ENCODE measurements around the gene ATP11A.
"Not testable (repeated sequence)": the region's sequence is repeated elsewhere in the genome, so short reads cannot be mapped to it uniquely, and the experiment has no call there.

Gene ATP11A

GRCh38 chr13:112822851-112823250 is 133.0 kb downstream of the ATP11A start:
- DNase-seq, result no peak

- DNase-seq, result no peak
Observed at GRCh38 chr13:112824429-112824828, 134.6 kb downstream of the ATP11A start.

GRCh38 chr13:112825071-112825470 is 135.2 kb downstream of the ATP11A start:
- DNase-seq, result no peak

GRCh38 chr13:112825875-112826274 is 136.0 kb downstream of the ATP11A start:
- no peak for DNase-seq

GRCh38 chr13:112826565-112826964 is 136.7 kb downstream of the ATP11A start:
- DNase-seq, result no peak

GRCh38 chr13:112828082-112828699 is 138.4 kb downstream of the ATP11A start:
- DNase-seq, result no peak

- DNase-seq, result no peak
Observed at GRCh38 chr13:112828756-112829155, 138.9 kb downstream of the ATP11A start.

GRCh38 chr13:112831196-112831595 is 141.4 kb downstream of the ATP11A start:
- no peak for DNase-seq

GRCh38 chr13:112831801-112832200 is 142.0 kb downstream of the ATP11A start:
- no peak for DNase-seq

- DNase-seq, result no peak
Observed at GRCh38 chr13:112832811-112833210, 143.0 kb downstream of the ATP11A start.

- no peak for DNase-seq
Observed at GRCh38 chr13:112833551-112834257, 143.9 kb downstream of the ATP11A start.

GRCh38 chr13:112835344-112835743 is 145.5 kb downstream of the ATP11A start:
- no peak for DNase-seq

GRCh38 chr13:112835796-112836195 is 146.0 kb downstream of the ATP11A start:
- no peak for DNase-seq

- DNase-seq, result no peak
Observed at GRCh38 chr13:112836940-112837339, 147.1 kb downstream of the ATP11A start.

GRCh38 chr13:112837371-112838037 is 147.7 kb downstream of the ATP11A start:
- DNase-seq, result peak; percentile 11

- DNase-seq, result no peak
Observed at GRCh38 chr13:112838038-112838841, 148.4 kb downstream of the ATP11A start.

GRCh38 chr13:112838842-112839117 is 148.9 kb downstream of the ATP11A start:
- DNase-seq, result no peak

- peak; percentile 50 for DNase-seq
Observed at GRCh38 chr13:112839356-112840105, 149.7 kb downstream of the ATP11A start.

GRCh38 chr13:112840472-112841302 is 150.8 kb downstream of the ATP11A start:
- no peak for DNase-seq

GRCh38 chr13:112841303-112842015 is 151.6 kb downstream of the ATP11A start:
- DNase-seq, result not testable (repeated sequence)

GRCh38 chr13:112842343-112842856 is 152.6 kb downstream of the ATP11A start:
- DNase-seq, result peak; percentile 68
